Measurements from ENCODE around the gene HDAC8.

The HDAC8 gene

DNA sequence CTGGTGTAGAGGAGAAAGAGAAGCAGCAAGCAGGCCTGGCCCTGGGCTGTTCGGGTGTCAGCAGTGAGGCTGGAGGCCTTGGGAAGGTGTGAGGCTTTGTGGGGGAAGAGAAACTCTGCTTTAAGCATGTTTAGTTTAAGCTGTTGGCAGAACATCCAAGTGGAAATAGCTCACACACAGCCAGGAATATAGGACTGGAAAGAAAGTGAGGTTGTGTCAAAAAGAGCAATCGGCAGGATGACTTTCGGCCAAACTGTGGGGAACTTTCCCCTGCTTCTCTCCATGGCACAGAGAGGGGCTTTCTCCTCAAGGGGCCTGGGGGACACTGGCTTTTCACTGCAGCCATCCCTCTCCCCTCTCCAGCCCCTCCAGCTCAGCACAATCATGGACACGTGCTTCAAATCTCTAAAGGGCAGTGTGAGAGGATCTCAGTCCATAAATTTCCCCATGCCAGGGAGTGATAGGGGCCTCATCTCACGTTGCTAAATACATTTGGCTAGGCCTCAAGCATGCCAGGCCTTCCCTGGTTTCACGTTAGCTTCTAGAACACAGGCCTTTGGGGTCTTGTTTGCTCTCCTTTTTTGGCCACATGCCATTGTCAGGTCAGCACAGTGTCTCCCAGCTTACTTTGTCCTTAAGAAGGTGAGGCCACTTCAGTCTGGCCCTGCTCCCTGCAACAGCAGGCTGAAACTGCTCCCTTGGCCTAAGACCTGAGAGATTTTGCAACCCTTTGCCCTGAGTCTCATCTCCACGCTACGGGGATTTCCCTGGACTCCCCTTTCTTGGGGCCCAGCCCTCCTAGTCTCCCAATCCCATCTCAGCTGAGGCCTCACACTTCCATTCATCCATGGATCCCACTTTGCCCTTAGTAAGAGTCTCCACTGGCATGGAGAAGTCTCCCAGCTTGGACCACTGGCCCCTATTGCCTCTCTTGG lies 258.7 kb downstream of the HDAC8 start:
- no peak for FAIRE-seq

DNA sequence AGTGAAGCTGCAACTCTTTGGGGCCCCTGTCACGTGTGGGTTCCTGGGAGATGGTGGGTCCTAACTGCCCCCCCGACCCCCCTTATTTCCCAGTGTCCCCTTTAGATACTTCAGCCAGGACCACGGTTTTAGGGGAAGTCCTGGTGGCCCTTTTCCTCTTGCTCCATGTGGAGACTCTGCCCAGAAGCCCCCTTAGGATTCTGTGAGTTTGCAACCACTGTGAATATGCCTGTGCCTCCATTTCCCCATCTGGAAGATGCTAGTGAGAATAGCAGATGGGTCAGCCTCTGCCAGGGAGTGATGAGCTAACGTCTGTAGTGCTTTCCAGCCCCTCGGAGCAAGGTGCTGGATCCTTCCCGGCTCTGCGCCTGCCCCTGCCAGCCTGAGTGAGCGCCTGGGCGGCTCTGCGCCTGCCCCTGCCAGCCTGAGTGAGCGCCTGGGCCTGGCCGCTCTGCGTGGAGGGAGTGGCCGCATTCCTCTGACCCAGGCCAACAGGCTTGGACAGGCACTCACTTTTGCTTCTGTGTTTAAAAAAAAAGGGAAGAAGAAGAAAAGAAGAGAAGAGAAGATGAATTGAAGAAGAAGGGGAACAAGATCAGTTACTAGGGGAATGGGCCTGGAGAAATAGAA lies 260.2 kb downstream of the HDAC8 start:
- FAIRE-seq = no peak

DNA sequence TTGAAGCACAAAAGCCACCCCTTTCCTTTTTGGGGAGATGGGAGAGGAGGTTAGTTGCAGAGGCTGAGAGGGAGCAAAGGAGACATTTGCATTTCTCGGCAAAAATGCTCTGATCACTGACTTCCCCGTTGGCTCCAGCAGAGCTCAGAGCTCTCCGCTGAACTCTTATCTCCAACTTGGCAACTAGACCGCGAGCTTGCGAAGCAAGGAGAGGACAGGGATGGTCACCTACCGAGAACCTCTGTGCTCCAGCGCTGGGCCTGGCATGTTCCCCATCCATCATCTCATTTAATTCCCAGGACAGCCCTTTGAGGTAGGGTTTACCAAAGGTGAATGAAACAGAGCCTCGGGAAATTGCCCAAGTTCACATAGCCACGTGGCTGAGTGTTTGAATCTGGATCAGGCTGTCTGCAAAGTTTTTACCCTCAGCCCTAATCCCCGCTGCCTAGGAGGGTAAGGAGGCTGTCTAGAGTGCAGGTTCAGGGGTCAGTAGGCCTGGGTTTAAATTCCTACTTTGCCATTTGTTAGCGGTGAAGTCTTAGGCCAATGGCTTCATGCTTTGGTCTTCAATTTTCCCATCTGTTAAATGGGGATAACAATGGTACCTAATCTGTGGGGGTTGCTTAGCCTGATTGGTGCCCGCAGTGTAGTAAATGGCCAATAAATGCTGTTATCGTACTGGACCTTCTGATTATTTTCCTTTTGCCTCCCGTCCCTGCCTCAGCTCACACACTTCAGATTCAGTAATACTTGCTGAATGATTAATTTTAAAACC lies 263.2 kb downstream of the HDAC8 start:
- FAIRE-seq = no peak

DNA sequence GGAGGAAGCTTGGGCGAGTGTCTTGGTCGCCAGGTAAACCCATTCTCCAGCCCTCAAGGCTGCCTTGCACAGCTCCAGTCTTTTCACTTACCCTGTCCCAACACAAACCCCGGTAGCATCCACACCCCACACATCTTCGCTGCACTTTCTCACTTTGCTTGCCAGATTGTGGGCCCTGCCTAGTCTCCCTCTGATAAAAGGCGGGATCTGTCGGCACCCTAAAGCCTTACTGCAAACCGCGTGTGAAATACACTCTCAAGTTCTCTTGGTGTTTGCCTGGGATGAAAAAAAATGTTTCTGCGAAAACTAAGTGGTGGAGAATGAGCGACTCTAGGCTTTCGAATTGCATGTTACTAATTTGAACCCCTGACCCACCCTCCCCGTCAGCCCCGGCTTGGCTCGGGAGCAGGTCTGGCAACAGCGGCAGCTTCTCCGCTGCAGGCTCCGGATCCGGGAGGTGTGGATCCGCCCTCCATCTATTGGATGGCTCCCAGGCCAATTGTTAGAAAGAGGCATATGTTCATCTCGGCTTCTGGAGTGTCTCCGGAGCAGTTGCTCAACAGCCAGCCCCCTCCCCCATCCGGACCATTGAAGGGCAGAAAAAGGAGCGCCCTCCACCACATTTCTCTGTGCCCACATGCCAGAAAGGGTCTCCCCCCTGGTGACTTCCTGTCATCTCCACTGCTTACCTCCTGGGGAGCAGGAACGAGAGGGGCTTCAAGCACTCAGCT lies 263.9 kb downstream of the HDAC8 start:
- no peak for FAIRE-seq

DNA sequence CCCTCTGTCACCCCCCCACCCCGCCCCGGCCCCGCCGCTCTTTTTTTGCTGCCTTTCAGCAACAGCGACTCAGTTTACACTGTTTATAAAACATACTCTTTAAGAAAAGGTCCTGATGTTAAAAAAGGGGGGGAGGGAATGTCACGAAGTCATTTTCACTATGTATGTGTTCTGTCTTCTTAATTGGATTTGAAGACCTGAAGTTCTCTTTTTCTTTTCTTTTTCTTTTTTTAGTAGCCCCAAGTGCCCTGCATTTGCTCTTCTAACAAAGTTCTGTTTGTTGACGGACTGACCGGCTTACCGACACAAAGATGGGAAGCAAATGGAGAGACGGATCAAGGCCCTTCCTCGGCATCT lies 264.5 kb downstream of the HDAC8 start:
- no peak for FAIRE-seq

DNA sequence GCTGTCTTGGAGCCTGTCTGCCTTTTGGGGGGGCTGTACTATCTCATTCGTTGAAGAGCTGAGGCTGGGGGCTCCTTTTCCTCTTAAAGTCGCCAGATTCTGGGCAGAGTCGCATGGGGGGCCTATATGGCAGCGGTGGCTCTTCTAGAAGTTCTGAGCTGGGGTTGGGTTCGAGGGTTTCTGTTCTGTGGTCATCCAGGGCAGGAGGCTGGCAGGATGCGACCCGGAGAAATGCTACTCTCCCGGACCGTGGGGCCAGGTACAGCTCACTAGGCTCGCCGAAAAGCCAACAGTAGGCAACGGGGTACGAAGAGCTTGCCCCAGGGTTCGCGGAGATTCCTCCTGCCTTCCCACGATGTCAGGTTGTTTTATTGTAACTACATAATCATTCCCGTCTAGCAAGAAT lies 265.0 kb downstream of the HDAC8 start:
- FAIRE-seq = no peak

DNA sequence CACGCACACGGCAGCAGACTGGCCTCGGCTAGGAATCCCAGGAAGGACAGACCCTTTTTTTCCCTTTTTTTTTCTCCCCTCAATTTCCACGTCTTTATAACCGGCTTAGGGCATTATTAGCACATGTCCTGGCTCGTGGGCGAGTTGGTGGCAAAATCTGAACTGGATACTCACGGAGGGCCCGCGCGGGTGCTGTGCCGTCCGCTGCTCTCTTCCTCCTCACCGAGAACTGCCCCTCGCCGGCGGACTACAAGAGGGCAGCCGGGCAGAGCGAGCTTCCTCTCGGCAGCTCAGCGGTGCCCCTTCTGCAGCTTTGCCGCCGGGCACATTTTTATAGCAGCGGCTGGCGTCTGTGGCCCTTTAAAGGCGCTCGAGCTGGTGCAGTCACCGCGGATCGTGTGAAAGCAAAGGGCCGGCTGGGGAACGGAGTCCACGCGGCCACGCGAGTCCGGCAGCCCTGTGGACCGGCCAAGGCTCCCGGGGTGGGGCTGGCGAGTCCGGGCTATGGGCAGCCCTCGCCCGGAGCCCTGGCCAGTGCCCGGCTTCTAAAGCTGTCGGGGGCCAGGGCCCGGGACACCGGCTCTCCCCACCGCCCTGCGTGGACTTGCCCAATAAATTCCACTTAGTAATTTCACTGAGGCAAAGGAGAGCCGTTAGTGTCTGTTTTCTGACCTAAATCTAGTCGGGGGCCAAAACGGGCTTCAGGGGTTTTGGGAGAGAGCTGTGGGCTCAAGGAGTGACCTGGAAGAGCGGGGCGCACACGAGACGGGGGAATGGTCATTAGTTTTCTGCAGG lies 265.6 kb downstream of the HDAC8 start:
- FAIRE-seq = no peak

DNA sequence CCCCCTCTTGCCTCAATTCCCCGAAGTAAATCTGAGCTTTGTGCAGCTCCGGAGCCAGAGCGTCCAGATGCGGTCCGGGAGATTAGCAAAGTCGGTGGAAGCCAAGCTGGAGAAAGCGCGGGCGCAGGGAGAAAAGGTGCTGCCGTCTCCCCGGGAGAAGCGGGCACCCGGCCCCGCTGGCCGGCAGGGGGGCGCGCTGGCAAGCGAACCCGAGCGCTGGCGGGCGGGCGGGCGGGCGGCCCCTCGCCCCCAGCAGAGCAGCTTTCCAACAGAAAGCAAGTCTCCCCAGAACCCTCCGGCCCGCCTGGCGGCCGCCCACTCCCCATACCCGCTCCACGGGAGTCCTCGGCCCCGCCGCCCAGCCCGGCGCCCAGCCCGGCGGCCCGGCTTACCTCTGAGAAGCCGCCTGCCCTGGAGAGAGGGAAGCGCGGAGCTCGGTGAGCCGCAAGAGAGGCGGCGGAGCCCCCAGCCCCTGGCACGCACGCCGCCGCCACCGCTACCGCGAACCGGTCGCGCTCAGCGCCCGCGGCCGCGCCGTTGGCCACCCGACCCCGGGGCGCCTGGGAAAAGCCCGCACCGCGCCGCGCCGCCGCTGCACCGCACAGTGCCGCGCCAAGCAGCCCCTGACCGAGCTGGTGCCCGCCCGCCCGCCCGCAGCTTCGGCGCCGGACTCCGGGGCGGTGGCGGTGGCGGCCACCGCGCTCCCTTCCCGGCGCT lies 266.4 kb downstream of the HDAC8 start:
- no peak for FAIRE-seq

DNA sequence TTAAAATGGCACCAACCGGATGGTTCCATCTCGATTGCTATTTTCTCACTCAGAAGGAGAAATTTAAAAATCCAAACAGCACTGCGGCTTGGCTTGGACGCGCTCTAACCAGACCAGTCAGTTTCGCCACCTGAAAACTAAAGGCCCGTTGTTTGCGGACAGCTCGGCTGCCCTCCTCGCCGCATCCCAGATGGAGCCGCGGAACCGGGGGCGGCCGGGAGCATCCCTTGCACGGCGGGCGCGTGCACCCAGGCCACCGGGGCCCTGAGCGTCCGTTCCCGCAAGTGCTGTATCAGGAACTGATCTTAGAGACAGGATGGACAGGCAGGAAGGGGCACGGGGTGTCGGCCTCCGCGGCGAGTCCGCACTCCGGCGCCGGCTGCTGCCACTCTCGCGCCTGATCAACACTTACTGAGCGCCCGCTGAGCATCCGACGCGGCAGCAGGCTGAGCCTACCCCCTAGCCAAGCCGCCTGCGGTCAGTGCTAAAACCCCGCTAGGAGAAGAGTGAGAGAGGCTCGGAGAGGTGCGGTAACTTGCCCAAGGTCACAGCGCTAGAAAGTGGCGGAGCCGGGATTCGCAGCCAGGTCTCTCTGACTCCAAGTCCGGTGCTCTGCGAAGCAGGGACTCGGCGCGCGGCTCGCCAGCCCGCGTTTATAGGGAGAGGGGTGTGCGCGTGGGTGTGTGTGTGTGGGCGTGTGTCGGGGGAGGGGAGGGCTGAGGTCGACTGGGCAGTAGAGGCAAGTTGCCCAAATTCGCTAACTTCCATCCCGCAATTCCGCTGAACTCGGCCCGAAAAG lies 267.2 kb downstream of the HDAC8 start, which contains the start of gene CITED1:
Gene CITED1, minus strand, starts transcription at position 629 of the 799 bp plus-strand sequence. CDS start 3,045 bp downstream, outside the sequence.
- no peak for FAIRE-seq

DNA sequence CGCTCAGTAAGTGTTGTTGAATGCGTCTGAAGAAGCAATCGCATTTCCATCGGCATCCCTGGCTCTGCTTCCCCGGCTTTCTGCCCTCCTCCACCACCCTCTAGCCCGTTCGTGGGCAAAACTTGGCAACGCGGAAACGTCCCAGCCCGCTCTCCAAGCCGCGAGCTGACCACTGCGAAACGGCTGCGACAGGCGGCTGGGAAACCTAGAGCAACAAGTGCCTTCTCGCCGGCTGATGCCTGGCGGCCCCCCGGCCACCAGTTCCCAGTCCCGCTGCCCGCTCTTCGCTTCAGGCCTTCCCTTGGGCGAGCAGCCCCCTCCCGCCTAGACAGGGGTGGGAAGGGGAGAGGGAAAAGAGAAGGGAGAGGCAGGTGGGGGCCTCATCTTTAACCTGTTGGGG lies 267.8 kb downstream of the HDAC8 start:
- FAIRE-seq = no peak

DNA sequence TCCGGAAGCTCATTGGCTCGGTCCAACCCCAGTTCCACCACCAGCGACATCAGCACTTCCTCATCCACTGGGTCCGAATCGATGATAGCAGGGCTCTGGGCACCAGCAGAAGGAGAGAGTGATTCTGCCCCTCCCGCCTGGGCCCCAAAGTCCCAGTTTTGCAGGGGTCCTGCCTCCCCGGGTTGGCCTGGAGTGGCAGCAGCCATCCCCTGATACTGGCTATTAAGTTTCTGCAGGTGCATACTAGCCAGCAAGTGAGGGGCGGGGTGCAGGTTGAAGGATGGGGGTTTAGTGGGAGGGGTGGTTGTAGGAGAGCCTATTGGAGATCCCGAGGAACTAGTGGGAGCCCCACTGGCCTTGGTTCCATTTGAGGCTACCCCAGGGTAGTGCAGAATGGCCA lies 270.9 kb downstream of the HDAC8 start:
- no peak for FAIRE-seq

DNA sequence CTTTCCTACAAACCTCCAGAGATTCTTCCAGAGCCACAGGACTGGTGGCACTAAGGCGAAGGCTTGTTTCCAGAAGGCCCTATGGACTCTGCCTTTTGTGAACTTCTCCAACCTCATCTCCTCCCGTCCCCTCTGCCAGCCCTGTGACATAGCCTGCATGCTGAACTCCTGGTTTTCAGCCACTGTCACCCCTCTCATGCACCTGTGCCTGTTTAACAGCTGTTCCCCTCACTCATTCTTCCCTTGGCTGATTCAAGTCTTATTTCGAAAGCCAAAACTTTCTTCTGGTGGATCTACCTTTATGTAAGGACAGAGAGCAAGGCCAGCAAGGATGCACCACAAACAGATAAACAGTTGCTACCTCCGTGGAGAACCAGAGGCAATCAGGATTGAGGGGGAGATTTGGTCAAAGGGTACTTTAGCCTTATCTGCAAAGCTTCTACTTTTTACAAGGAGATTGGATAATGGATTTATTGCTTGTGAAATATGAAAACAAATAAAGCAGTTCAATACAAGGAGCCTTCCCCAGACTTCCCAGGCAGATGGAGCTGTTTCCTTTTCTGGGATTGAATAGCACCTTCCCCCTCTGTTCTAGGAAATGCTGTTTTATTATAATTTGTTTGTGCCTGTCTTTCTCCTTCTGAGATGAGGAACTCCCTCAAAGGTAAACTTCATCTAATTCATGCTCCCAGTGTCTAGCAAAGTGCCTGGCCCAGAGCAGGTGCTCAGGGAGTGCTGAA lies 272.6 kb downstream of the HDAC8 start:
- FAIRE-seq = no peak

DNA sequence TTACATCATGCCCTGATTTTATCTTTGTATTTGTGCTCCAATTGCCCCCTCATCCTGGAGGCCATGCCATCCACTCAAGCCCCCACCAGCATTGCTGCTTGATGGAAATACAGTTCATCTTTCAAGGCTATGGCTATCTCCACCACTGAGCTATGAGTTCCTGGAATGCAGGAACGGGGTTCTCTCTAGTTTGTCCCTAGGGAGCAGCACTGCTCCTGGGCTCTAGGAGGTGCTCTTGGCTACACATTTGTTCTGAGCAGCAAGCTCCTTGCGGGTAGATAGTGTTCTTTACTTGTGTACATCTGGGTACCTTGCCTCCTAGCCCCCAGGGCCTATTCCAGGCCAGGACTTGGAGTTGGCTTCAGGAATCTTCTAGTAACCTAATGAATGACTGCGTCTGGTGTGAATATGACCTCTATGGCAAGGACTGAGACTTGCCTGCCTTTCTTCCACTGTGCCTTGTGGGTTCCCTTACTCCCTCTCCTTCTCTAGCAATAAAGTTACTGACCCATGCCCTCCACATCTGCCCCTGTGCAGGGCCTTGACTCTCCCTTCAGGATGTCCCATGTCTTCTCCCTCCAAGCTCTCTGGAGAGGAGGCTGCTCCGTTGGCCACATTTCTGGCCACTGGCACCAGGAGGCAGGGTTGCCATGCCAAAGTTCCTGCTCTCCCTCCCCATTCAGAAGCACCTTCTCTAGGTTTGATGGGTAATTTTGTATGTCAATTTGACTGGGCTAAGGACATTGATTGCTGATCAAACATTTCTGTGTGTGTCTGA lies 274.5 kb downstream of the HDAC8 start:
- FAIRE-seq = no peak

DNA sequence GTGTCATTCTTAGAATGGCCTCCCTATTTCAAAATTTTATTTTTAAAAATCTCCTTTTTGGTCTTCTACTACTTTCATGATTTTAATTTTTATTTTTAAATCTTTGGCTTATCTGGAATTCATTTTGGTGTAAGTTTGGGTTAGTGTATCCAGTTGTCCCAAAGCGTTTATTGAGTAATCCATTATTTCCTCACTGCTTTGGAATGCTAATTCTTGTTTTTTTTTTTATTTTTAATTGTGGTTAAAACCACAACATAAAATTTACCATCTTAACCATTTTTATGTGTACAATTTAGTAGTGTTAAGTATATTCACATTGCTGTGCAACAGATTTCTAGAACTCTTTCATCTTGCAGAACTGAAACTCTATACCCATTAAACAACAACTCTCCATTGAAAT lies 275.7 kb downstream of the HDAC8 start:
- FAIRE-seq = no peak

DNA sequence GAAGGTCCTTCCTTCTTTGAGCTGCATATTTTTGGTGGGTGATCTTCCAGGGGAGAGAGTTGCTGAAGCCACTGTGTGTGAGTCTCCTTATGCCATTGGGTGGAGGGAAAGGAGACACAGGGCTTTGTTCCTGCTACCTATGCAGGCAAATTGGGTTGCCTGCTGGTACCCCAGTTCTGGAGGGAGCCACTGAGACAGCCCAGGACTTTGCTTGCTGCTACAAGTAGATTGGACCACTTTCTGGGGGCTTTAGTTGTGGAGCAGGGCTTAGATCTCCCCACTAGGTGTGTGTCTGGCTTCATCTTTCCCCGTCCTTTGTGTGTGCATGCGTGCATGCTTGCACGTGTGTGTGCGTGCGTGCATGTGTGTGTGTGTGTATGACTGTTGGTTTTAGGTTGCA lies 276.9 kb downstream of the HDAC8 start:
- no peak for FAIRE-seq

DNA sequence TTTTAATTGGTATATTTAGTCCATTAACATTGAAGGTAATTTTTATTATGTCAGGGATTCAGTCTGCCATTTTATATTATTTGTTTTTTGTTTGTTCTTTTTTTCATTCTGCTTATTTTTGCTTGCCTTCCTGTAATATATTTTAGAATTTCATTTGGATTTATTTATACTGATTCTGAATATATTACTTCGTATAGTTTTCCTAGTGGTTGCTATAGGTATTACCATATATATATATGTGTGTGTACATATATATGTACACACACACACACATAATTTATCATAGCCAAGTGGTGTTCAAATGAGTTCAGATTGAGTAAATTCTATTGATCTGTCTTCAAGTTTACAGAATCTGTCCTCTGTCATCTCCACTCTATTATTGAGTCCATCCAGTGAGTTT lies 278.1 kb downstream of the HDAC8 start:
- FAIRE-seq = peak; percentile 65

DNA sequence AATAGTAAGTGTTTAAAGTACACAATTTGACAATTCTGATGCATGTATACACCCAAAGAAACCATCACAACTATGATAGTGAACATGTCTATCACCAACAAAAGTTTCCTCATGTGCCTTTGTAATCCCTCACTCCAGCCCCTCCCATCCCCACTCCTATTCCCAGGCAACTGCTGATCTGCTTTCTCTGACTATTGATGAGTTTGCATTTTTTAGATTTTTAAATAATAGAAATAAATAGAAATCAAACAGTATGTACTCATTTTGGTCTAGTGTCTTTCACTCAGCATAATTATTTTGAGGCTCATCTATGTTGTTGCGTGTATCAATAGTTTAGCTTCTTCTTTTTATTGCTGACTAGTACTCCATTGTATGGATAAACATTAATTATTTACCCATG lies 290.3 kb downstream of the HDAC8 start:
- no peak for FAIRE-seq

DNA sequence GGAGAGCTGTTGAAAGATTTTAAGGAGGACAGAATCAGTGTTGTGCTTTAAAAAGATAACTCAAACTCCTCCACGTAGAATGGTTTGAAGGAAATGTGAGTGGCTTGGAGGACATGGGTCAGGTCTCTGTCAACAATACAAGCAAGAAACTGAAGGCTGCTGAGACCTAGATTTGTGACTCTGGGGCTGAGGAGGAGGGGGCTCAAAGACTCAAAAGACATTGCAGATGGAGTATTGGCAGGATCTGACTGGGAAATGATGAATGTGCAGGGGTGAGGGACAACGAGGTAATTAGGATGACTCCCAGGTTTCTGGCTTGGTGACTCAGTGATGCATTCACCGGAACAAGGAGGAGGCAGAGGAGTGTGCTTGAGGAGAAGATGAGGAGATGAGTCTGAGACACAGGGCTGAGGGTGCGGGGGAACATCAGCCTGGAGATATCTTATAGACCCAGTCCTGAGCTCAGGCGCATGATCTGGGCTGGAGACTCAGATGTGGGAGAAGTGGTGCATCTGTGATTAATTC lies 292.3 kb downstream of the HDAC8 start:
- no peak for FAIRE-seq
